ENCODE data around the gene KHSRP.
A peak's percentile ranks its signal among the peaks of the same experiment; 100 is the strongest.
"Not testable (repeated sequence)": the region's sequence is repeated elsewhere in the genome, so short reads cannot be mapped to it uniquely, and the experiment has no call there.

The KHSRP gene

GRCh38 chr19:6417713-6418561 lies 6.7 kb downstream of the KHSRP start:
- DNase-seq, result no peak

DNA sequence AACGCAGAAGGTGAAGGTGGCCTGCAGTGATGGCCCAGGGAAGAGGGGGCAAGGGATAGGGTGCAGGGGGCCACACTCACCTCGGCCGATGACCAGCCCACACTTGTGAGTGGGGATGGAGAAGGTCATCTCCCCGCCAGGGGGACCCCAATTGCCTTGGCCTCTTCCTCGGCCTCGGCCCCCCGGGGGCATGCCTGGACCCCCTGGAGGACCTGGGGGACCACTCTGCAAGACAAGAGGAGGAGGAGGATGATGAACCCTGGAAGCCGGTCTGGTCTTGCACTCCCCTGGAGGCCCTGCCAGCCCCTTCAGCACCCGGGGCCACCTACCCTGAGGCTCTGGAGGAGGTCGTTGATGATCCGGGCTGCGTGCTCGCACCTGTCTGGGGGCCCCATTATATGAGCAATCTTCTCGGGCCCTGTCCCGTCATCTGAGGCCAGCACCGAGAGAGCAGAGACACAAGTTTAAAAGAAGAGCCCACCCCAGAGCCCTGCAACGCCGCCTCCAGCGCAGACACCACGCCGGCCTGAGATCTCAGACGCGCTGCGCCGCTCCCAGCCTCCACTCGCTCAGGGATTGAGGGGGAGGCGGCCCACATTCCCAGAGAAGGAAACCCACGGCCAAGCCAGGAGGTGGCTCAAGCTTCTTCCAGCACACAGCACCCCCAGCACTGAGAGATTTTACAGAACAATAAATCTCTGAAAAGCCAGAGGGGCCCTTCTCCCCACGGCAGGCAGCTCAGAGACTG lies 7.8 kb downstream of the KHSRP start:
- no peak for DNase-seq

- no peak for DNase-seq
Observed at GRCh38 chr19:6415591-6416190, 8.9 kb downstream of the KHSRP start.

DNA sequence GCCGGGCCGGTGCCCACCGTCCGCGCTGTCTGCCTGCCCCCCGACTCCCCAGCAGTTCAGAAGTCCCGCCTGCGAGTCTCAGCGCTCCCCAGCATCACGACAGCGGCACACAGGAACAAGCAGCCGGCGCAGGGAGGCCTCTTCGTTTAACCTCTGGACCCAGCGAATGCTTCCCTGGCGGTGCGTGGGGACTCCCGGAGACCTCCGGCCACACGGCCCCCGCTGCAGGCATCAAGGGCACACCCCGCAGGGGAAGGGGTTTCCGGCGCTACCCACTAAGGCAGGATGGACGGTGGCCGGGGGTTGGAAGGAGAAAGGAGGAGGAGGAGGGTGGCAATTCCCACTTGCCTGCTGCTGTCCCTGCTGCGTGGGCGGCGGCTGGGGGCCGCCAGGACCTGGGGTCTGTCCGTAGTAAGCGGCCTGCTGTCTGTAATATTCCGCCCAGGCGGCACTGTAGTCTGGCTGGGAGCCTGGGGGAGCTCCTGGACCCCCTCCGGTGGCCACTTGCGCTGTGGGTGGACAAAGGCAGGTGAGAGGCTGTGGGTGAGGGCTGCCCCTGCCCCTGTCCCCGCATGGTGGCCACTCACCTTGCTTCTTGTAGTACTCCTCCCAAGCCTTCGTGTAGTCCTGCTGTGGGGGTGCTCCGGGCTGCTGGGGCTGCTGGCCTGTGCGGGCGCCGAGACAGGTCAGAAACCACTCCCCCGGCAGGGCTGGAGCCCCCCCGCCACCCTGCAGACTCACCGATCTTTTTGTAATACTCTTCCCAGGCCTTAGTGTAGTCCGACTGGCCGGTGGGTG lies 9.6 kb downstream of the KHSRP start:
- no peak for DNase-seq

GRCh38 chr19:6413721-6414643 lies 10.6 kb downstream of the KHSRP start:
- DNase-seq, result no peak

- no peak for DNase-seq
Observed at GRCh38 chr19:6413291-6413690, 11.3 kb downstream of the KHSRP start.

- peak; percentile 35 for DNase-seq
Observed at GRCh38 chr19:6412447-6413091, 12.0 kb downstream of the KHSRP start.

- no peak for DNase-seq
Observed at GRCh38 chr19:6412061-6412446, 12.6 kb downstream of the KHSRP start.

DNA sequence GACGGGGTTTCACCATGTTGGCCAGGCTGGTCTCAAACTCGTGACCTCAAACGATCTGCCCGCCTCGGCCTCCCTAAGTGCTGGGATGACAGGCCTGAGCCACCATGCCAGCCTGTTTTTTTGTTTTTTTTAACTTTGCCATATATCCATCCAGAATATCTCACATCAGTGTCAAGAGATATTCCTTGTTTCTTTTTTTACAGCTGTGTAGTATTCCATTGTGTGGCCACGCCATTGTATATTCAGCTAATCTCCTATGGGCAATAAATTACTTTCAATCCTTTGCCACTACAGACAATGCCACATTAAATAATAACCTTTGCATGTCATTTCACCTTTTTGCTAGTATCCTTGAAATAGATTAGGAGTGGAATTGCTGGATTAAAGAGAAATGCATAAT lies 15.3 kb downstream of the KHSRP start:
- no peak for DNase-seq

DNA sequence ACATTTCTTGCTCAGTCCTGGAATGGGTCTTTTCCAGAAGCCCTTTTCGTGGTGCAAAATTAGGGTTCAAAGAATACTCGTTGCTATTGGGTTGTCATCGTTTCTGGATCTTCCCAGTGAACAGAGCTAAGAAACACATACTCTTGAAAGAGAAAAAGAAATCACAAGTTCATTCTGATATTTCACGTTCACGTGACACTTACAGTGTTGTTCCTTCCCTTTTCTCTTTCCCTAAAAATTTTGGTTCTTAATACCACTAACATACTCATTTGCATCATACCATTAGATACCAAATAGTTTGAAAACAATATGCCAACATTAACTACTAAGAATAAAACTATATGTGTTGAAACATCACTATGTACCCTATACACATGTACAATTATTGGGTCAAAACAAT lies 18.2 kb downstream of the KHSRP start:
- no peak for DNase-seq

- DNase-seq, result no peak
Observed at GRCh38 chr19:6402837-6403608, 21.6 kb downstream of the KHSRP start.

GRCh38 chr19:6402058-6402457 lies 22.6 kb downstream of the KHSRP start:
- no peak for DNase-seq

- not testable (repeated sequence) for DNase-seq
Observed at GRCh38 chr19:6400062-6400944, 24.3 kb downstream of the KHSRP start.

DNA sequence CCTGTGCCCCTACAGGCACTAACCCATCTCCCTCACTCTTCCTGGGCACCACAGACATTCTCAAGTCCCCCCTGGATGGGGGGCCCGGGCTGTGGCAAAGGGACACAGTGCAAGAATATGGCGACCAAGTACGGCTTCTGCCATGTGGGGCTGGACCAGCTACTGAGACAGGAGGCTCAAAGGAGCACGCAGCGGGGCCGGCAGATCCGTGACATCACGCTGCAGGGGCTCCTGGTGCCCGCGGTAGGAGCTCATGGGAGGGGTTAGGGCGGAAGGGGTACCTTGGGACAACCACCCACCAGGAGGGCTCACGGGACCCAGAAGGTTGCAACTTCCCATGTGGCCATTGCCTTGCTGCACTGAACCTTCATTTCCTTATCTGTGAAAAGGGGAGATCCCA lies 28.3 kb downstream of the KHSRP start:
- no peak for DNase-seq

GRCh38 chr19:6394831-6395230 lies 29.8 kb downstream of the KHSRP start:
- DNase-seq, result no peak

DNA sequence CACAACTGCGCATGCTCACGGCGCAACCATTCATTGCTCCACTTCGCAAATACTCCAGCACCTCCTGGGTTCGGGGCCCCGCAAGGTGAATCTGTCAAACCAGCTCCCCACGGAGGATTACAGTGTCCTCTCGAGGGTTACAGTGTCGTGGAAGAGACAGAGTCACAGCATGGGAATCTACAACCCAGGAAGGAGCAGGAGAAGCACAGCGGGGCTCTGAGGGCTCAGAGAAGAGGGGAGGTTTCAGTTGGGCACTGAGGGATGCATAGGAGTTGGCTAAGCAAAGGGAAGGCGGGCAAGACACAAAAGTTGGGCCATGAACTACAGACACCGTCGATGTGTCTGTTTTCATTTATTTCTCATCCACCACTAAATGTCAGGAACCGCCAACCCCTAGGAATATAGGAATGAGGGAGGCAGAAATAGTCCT lies 30.6 kb downstream of the KHSRP start:
- peak; percentile 70 for DNase-seq

DNA sequence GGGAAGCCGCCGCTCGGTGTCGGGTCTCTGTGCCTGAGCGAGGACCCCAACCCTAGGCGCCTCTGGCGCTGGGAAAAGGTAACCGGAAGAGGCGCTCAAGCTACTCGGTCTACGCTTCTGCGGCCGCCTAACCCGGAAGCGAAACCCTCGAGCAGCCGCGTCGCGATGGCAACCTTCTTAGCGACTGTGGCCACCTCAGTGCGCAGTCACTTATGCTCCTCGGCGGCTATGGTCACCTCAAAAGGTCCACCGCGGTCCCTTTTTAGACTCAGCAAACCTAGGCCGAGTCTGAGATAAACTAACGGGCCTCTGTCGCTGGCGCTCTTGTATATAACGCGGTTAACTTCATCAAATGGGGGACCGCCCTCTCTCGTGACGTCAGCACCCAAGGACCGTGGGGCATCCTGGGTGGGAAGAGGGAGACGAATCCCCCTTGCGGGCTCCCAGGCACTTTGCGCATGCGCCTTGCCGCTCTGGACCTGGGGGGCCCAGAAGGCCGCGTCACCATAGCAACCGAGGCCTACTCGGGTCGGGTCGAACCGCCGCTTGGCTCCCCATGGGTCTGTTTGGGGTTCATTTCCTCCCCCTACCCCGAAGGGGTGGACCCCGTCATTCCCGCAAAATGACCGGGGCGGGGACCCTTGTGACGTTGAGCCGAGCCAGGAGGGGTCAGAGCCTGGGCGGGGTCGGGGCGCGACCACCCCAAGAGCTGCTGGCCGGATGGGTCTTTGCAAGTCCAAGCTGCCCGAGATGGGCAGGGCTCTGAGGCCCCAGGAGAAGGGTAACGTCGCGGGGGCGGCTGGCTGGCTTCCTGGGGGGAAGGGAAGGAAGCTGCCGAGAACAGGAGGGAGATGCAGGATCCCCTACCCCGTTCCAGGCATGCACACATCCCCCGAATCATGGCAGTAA lies 31.3 kb downstream of the KHSRP start, which contains the start of gene GTF2F1:
Gene GTF2F1, minus strand, starts transcription at position 91 of the 909 bp plus-strand sequence. CDS start 169 bp downstream, outside the sequence.
- peak; percentile 91 for DNase-seq
